ENCODE measurements around the gene SNX4. TPM values are rescaled to one million over a fixed set of nuclear protein-coding genes. Genes with fewer than 3 reads are reported as not detected.

SNX4 gene
- total RNA-seq, 6 experiments from 2014 or later = 27.4 to 38.4 (median 33.2) TPM

- WGBS (ENCODE audit: insufficient coverage, low coverage, low lambda C conversion rate, missing lambda C conversion rate) = 93% methylated on average over 2 of the region's 2 CpGs
- Histone ChIP-seq H3K9me3 (no peaks in the 10 kb centered on the region), H3K27me3 (no peaks in the 10 kb centered on the region), H3K4me3 (no peak overlapping the region), H3K4me1 (peaks cover 0 to 2% (median 0%) of the 10 kb centered on the region in 4 donors), H3K27ac (no peak overlapping the region), H3K36me3 (no peaks in the 10 kb centered on the region)
- TF ChIP-seq CTCF (IDR thresholded peaks at IDR 0.05) (no peak), POLR2A (IDR thresholded peaks at IDR 0.05) (no peak)
- ATAC-seq (no peak), DNase-seq (no peak)
- intact Hi-C loops (cut with DNase I) = loop anchor here in 1 of 2 donors (10.0 kb wide), 1 partner anchor 417 kb away; no protein-coding TSS in a partner anchor
Observed at GRCh38 chr3:125431391-125431790, 88.6 kb downstream of the SNX4 start.

GRCh38 chr3:125428216-125428830 is 91.7 kb downstream of the SNX4 start:
- Histone ChIP-seq H3K27ac (no peak overlapping the region), H3K4me3 (no peak overlapping the region), H3K4me1 (no peaks in the 10 kb centered on the region), H3K27me3 (no peaks in the 10 kb centered on the region), H3K36me3 (no peaks in the 10 kb centered on the region), H3K9me3 (no peaks in the 10 kb centered on the region)
- ATAC-seq = no peak
- intact Hi-C loops (cut with DNase I) = no loop called here
- DNase-seq = no peak
- TF ChIP-seq POLR2A (IDR thresholded peaks at IDR 0.05) (no peak), CTCF (IDR thresholded peaks at IDR 0.05) (no peak)
- WGBS (ENCODE audit: insufficient coverage, low coverage, low lambda C conversion rate, missing lambda C conversion rate) = 76% methylated on average over 6 of the region's 7 CpGs

GRCh38 chr3:125418306-125418705 is 101.7 kb downstream of the SNX4 start:
- Histone ChIP-seq H3K4me1 (no peaks in the 10 kb centered on the region), H3K4me3 (no peak overlapping the region), H3K36me3 (no peaks in the 10 kb centered on the region), H3K27me3 (no peaks in the 10 kb centered on the region), H3K9me3 (no peaks in the 10 kb centered on the region), H3K27ac (no peak overlapping the region)
- DNase-seq (no peak), ATAC-seq (no peak)
- 93% methylated on average over 3 of the region's 4 CpGs for WGBS (ENCODE audit: insufficient coverage, low coverage, low lambda C conversion rate, missing lambda C conversion rate)
- intact Hi-C loops (cut with DNase I) = no loop called here
- TF ChIP-seq POLR2A (IDR thresholded peaks at IDR 0.05) (no peak), CTCF (IDR thresholded peaks at IDR 0.05) (no peak)

GRCh38 chr3:125416235-125416634 is 103.8 kb downstream of the SNX4 start:
- H3K27ac ChIP-seq = no peak overlapping the region
- intact Hi-C loops (cut with DNase I) = no loop called here
- H3K4me1 ChIP-seq = no peaks in the 10 kb centered on the region
- H3K4me3 ChIP-seq = no peak overlapping the region
- H3K27me3 ChIP-seq = no peaks in the 10 kb centered on the region
- ATAC-seq = no peak
- no peaks in the 10 kb centered on the region for H3K36me3 ChIP-seq
- TF ChIP-seq POLR2A (IDR thresholded peaks at IDR 0.05) = no peak
- DNase-seq = no peak
- H3K9me3 ChIP-seq = no peaks in the 10 kb centered on the region
- 75% methylated on average over 1 of the region's 3 CpGs for WGBS (ENCODE audit: insufficient coverage, low coverage, low lambda C conversion rate, missing lambda C conversion rate)

GRCh38 chr3:125414669-125415068 is 105.3 kb downstream of the SNX4 start:
- 81% methylated on average over 7 of the region's 8 CpGs for WGBS (ENCODE audit: insufficient coverage, low coverage, low lambda C conversion rate, missing lambda C conversion rate)
- intact Hi-C loops (cut with DNase I) = no loop called here
- Histone ChIP-seq H3K27me3 (no peaks in the 10 kb centered on the region), H3K9me3 (no peaks in the 10 kb centered on the region), H3K27ac (no peak overlapping the region), H3K36me3 (no peaks in the 10 kb centered on the region), H3K4me3 (no peak overlapping the region), H3K4me1 (no peaks in the 10 kb centered on the region)
- DNase-seq (no peak), ATAC-seq (no peak)
- TF ChIP-seq POLR2A (IDR thresholded peaks at IDR 0.05) (no peak), CTCF (IDR thresholded peaks at IDR 0.05) (no peak)

Measured in right lobe of liver (tissue), 6 donors.